A673 (cell line): Measurements from ENCODE around the gene EPHB6. TPM values are rescaled to one million over a fixed set of nuclear protein-coding genes. Genes with fewer than 3 reads are reported as not detected.

Experiments used
- BruUV-seq: library from RNA; stranded (reverse); fragments of 400-500 nt; replicated peaks from 2 replicates; lab custom pipeline; 2021; lab: Mats Ljungman, UMichigan
- CTCF ChIA-PET: fragments of 300-600 bp; sonication (Branson Sonifier 250); formaldehyde crosslinking; loops from one replicate; lab custom pipeline; 2022; ENCODE audit warnings: antibody characterized with exemption; lab: Charles Lee
- POLR2A ChIA-PET: fragments of 300-600 bp; sonication (Branson Sonifier 250); formaldehyde crosslinking; loops from one replicate; lab custom pipeline; 2022; ENCODE audit warnings: antibody characterized with exemption; ENCODE audit not compliant: low non-redundant PET; lab: Charles Lee
- DNase-seq: peaks from one replicate; pipeline ENCODE4 v3.0.0-alpha.2; 2015; ENCODE audit warnings: low spot score
- H3K27ac ChIP-seq: fragments of 200-600 bp; sonication (generic); 2 replicates; pipeline ENCODE4 v1.5.1; 2016; ENCODE audit warnings: mixed run types, low read depth, mild to moderate bottlenecking, mixed read lengths, antibody characterized with exemption, low read length; ENCODE audit not compliant: poor library complexity, severe bottlenecking
- H3K27me3 ChIP-seq: fragments of 200-600 bp; sonication (generic); replicated peaks from 2 replicates; pipeline ENCODE4 v1.6.1; 2017; ENCODE audit warnings: mixed run types, low read depth, mild to moderate bottlenecking, mixed read lengths, antibody characterized with exemption, low read length; ENCODE audit not compliant: insufficient read depth, poor library complexity
- H3K36me3 ChIP-seq: fragments of 200-600 bp; sonication (generic); 2 replicates; pipeline ENCODE4 v1.6.1; 2016; ENCODE audit warnings: mixed run types, mild to moderate bottlenecking, mixed read lengths, antibody characterized with exemption, low read length; ENCODE audit not compliant: insufficient read depth, poor library complexity, severe bottlenecking
- H3K4me1 ChIP-seq: fragments of 200-600 bp; sonication (generic); 2 replicates; pipeline ENCODE4 v1.6.1; 2017; ENCODE audit warnings: mixed run types, mild to moderate bottlenecking, mixed read lengths, antibody characterized with exemption, low read length; ENCODE audit not compliant: insufficient read depth, poor library complexity, severe bottlenecking
- H3K4me3 ChIP-seq: fragments of 200-600 bp; sonication (generic); 2 replicates; pipeline ENCODE4 v1.5.1; 2016; ENCODE audit warnings: low read depth, mixed run types, mild to moderate bottlenecking, mixed read lengths, low read length; ENCODE audit not compliant: poor library complexity, severe bottlenecking
- H3K9me3 ChIP-seq: fragments of 200-600 bp; sonication (generic); 2 replicates; pipeline ENCODE4 v1.6.1; 2016; ENCODE audit warnings: mixed run types, low read depth, mild to moderate bottlenecking, mixed read lengths, antibody characterized with exemption, low read length; ENCODE audit not compliant: poor library complexity, severe bottlenecking
- CTCF ChIP-seq: fragments of 300-800, 200-600 bp; sonication (generic); conservative IDR thresholded peaks from 2 replicates; pipeline ENCODE4 v1.5.1; 2017; ENCODE audit warnings: low read depth, mild to moderate bottlenecking, antibody characterized with exemption, low read length, moderate library complexity, mixed read lengths
- EZH2 ChIP-seq: fragments of 200-600 bp; sonication (generic); IDR thresholded peaks from 2 replicates; pipeline ENCODE4 v1.6.1; 2017; ENCODE audit warnings: borderline replicate concordance, low read depth, mild to moderate bottlenecking, mixed read lengths, antibody characterized with exemption, low read length; ENCODE audit not compliant: poor library complexity, severe bottlenecking
- intact Hi-C: fragments of 100-400 bp; cut with micrococcal nuclease; formaldehyde crosslinking; loops from one replicate; pipeline ENCODE4 v1.10.0; 2022; ENCODE audit not compliant: unreplicated experiment
- total RNA-seq: library from RNA; stranded (reverse); gene quantifications from 2 replicates; pipeline ENCODE4 v1.2.3, GENCODE V29; 2021

EPHB6 gene
- total RNA-seq, 1 experiment from 2014 or later = 0.49 TPM

- no peak for DNase-seq
- Histone ChIP-seq H3K4me1 (peaks cover 8% of the 10 kb centered on the region), H3K36me3 (no peaks in the 10 kb centered on the region), H3K27me3 (peaks cover 59% of the 10 kb centered on the region), H3K4me3 (no peak overlapping the region), H3K27ac (no peak overlapping the region), H3K9me3 (no peaks in the 10 kb centered on the region)
- TF ChIP-seq CTCF (no peak), EZH2 (no peak)
- ChIA-PET POLR2A (no interaction called here), CTCF (no interaction called here)
- BruUV-seq = no TSS peak
- intact Hi-C loops = no loop called here
Observed at GRCh38 chr7:142859829-142860228, 5.0 kb downstream of the EPHB6 start.

- Histone ChIP-seq H3K9me3 (no peaks in the 10 kb centered on the region), H3K36me3 (no peaks in the 10 kb centered on the region), H3K27me3 (peaks cover 49% of the 10 kb centered on the region), H3K4me1 (no peaks in the 10 kb centered on the region), H3K4me3 (no peak overlapping the region), H3K27ac (no peak overlapping the region)
- no TSS peak for BruUV-seq
- ChIA-PET CTCF (interaction anchor here (1.3 kb wide), 1 partner anchor 12 kb away, joined by 4 read pairs; no protein-coding TSS in a partner anchor), POLR2A (no interaction called here)
- intact Hi-C loops = no loop called here
- no peak for DNase-seq
- no peak for TF ChIP-seq CTCF
- no peak for TF ChIP-seq EZH2
Observed at GRCh38 chr7:142860968-142861367, 6.1 kb downstream of the EPHB6 start.

GRCh38 chr7:142862351-142862750, 7.5 kb downstream of the EPHB6 start:
- intact Hi-C loops = no loop called here

More at GRCh38 chr7:142862351-142862750, 7.5 kb downstream of the EPHB6 start:
- H3K27me3 ChIP-seq = peaks cover 45% of the 10 kb centered on the region
- no peak for DNase-seq
- H3K36me3 ChIP-seq = no peaks in the 10 kb centered on the region
- ChIA-PET CTCF (no interaction called here), POLR2A (no interaction called here)
- no peak overlapping the region for H3K4me3 ChIP-seq
- no peak overlapping the region for H3K27ac ChIP-seq
- no TSS peak for BruUV-seq
- H3K9me3 ChIP-seq = no peaks in the 10 kb centered on the region
- TF ChIP-seq EZH2 = no peak
- TF ChIP-seq CTCF = no peak
- no peaks in the 10 kb centered on the region for H3K4me1 ChIP-seq
